Memory B cell (primary cell): Measurements from ENCODE around the gene MED31.

Experiments
- ATAC-seq: fragments of 150-1000 bp; cut with Tn5 transposase; 2 replicates; pipeline ENCODE4 v1.10.0; 2021; ENCODE audit warnings: low read depth, mild to moderate bottlenecking, moderate library complexity
- DNase-seq, 2 donors: peaks; one replicate each; pipeline ENCODE4 v3.0.0; 2022; ENCODE audit warnings: low spot score in 2 of 2
- H3K27ac Mint-ChIP-seq: one replicate; pipeline ENCODE4 v1.8.0; 2022; ENCODE audit warnings: mild to moderate bottlenecking, moderate library complexity, mixed read lengths
- H3K27me3 Mint-ChIP-seq: one replicate; pipeline ENCODE4 v1.8.0; 2022; ENCODE audit warnings: mixed read lengths
- H3K36me3 Mint-ChIP-seq: one replicate; pipeline ENCODE4 v1.8.0; 2022; ENCODE audit warnings: mild to moderate bottlenecking, mixed read lengths
- H3K4me1 Mint-ChIP-seq: one replicate; pipeline ENCODE4 v1.8.0; 2022; ENCODE audit warnings: mixed read lengths
- H3K4me3 Mint-ChIP-seq: one replicate; pipeline ENCODE4 v1.8.0; 2022; ENCODE audit warnings: mild to moderate bottlenecking, moderate library complexity, mixed read lengths
- H3K9me3 Mint-ChIP-seq: one replicate; pipeline ENCODE4 v1.8.0; 2022; ENCODE audit warnings: mixed read lengths

The MED31 gene

GRCh38 chr17:6637458-6637840 lies 14.0 kb downstream of the MED31 start:
- no peak for DNase-seq
- Mint-ChIP-seq H3K9me3 (peaks cover 1% of the 10 kb centered on the region), H3K27ac (peak overlapping the region; percentile 70), H3K27me3 (no peaks in the 10 kb centered on the region), H3K4me1 (peaks cover 29% of the 10 kb centered on the region), H3K4me3 (no peak overlapping the region), H3K36me3 (peaks cover 16% of the 10 kb centered on the region)
- ATAC-seq: no peak

DNA sequence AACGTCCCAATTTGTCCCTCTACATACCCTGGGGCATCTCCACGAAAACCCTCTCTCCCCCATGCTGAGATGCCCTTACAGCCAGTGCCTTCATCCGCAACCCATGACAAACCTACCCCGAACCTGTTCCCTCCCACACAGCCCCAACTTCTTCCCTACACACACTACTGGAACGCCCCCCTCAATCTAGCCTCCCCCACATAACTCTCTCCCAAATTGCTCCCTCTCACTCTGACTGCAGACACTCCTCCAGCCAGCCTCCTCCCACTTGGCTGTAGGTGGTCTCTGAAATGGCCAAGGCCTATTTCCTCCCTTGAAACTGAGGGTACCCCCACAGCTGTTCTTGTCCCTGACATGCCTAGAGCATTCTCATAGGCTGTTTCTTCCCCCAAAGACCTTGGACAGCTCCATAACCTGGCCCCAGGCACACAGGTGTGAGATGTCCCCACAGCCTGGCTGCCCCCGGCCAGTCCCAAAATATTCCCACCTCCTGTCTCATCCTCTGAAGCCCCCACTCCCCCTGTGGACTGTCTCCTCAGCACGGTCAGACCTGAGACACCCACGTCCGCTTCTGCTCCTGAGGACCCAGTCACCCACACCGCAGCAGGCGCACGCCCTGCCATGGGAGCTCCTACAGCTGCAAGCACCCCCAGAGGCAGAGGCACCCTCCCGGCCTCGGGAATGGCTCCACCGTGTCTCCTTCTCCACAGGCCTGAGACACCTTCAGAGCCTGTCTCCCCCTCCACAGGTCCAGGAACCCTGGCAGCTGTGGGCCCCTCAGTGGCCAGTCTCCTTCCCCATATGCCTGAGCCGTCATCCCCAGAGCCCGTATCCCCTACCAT lies 14.6 kb downstream of the MED31 start:
- no peak overlapping the region for H3K27ac Mint-ChIP-seq
- H3K4me1 Mint-ChIP-seq: peaks cover 27% of the 10 kb centered on the region
- no peak overlapping the region for H3K4me3 Mint-ChIP-seq
- ATAC-seq (no peak), DNase-seq (no peak)
- H3K36me3 Mint-ChIP-seq: peaks cover 20% of the 10 kb centered on the region
- H3K27me3 Mint-ChIP-seq: no peaks in the 10 kb centered on the region
- peaks cover 1% of the 10 kb centered on the region for H3K9me3 Mint-ChIP-seq

DNA sequence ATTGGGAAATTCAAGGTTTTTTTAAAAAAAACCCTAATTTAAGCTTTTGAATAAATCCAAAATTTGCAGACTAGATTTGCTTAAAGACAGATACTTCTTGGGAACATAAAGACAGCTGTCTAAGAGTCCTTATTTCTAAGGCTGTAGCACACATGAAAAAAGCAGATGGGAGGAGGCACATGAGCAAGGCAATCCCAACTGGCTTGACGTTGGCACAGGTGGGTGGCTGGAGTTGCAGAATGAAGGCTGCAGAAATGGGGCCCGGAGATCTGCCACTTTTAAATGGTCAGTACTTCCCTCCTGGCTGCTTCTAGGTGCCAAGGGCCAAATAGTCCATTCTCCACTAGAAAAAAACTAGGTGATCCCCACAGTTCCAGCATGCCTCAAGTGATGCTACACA lies 15.3 kb downstream of the MED31 start:
- no peak for ATAC-seq
- Mint-ChIP-seq H3K4me3 (no peak overlapping the region), H3K27me3 (no peaks in the 10 kb centered on the region), H3K4me1 (peaks cover 24% of the 10 kb centered on the region), H3K36me3 (peaks cover 23% of the 10 kb centered on the region), H3K9me3 (peaks cover 1% of the 10 kb centered on the region), H3K27ac (no peak overlapping the region)
- no peak for DNase-seq

GRCh38 chr17:6633263-6633662 lies 18.1 kb downstream of the MED31 start:
- H3K9me3 Mint-ChIP-seq: peaks cover 1% of the 10 kb centered on the region
- peaks cover 32% of the 10 kb centered on the region for H3K36me3 Mint-ChIP-seq
- no peaks in the 10 kb centered on the region for H3K27me3 Mint-ChIP-seq
- H3K4me3 Mint-ChIP-seq: no peak overlapping the region
- peaks cover 12% of the 10 kb centered on the region for H3K4me1 Mint-ChIP-seq
- H3K27ac Mint-ChIP-seq: no peak overlapping the region
- ATAC-seq: no peak
- DNase-seq: no peak

DNA sequence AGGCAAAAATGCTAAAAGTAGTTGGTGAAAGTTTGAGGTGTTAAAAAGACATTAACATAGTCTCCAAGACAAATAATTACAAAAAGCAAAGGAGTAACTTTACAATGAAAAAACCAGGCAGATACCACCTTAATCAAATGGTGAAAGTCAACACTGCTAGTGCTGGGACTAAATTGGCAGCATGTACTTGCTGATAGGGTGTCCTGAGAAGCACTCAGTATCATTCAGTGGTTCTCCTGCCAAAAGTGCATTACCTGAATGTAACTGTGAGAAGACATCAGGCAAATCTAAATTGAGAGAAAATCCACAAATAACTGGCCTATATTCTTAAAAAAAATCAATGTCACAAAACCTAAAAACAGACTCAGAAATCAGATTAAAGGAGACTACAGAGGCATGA lies 18.9 kb downstream of the MED31 start:
- no peak overlapping the region for H3K27ac Mint-ChIP-seq
- H3K4me3 Mint-ChIP-seq: no peak overlapping the region
- peaks cover 1% of the 10 kb centered on the region for H3K9me3 Mint-ChIP-seq
- H3K36me3 Mint-ChIP-seq: peaks cover 35% of the 10 kb centered on the region
- no peaks in the 10 kb centered on the region for H3K27me3 Mint-ChIP-seq
- ATAC-seq (no peak), DNase-seq (no peak)
- peaks cover 6% of the 10 kb centered on the region for H3K4me1 Mint-ChIP-seq

DNA sequence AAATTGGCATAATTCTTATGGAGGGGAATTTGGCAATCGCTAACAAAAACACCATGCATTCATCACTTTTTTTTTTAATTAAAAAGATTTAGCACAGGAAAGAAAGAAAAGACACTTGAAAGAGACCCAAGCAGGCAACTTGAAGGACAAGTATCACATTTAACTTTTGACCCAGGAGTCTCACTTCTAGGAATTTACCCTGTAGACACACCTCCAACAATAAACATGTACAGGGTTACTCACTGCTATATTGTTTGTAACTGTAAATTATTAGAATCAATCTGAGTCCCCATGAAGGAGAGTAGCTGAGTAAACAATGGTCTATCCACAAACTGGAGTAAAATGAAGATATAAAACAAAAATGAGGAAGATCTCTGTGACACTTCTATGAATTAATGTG lies 21.0 kb downstream of the MED31 start:
- Mint-ChIP-seq H3K36me3 (peaks cover 37% of the 10 kb centered on the region), H3K4me3 (no peak overlapping the region), H3K4me1 (peaks cover 6% of the 10 kb centered on the region)

GRCh38 chr17:6627019-6627418 lies 24.4 kb downstream of the MED31 start:
- DNase-seq: no peak
- peaks cover 6% of the 10 kb centered on the region for H3K4me1 Mint-ChIP-seq
- no peak overlapping the region for H3K27ac Mint-ChIP-seq
- no peaks in the 10 kb centered on the region for H3K9me3 Mint-ChIP-seq
- H3K36me3 Mint-ChIP-seq: peaks cover 19% of the 10 kb centered on the region
- no peak for ATAC-seq
- H3K4me3 Mint-ChIP-seq: no peak overlapping the region
- H3K27me3 Mint-ChIP-seq: no peaks in the 10 kb centered on the region

More for the DNA sequence above, 21.0 kb downstream of the MED31 start:
- ATAC-seq: no peak
- Mint-ChIP-seq H3K9me3 (peaks cover 1% of the 10 kb centered on the region), H3K27me3 (no peaks in the 10 kb centered on the region), H3K27ac (no peak overlapping the region)
- DNase-seq: no peak

DNA sequence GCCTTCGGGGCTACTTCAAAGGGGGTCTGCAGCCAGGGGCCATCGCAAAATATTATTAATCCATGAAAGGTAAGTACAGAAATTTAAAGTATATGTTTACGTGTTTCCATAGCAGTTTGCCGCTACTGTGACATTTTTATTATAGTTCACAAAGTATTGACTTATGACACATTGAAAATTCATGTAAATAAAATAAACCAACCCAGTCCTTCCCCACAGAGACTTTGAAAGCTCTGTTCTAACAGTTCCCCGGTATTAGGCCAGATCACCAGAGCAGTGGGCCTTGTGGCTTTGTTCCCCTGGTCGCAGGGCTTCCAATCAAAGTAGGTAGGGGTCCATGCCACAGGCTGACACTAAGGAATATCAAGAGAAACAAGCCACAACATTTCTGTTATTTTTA lies 24.8 kb downstream of the MED31 start:
- Mint-ChIP-seq H3K4me3 (no peak overlapping the region), H3K27me3 (no peaks in the 10 kb centered on the region), H3K27ac (no peak overlapping the region), H3K9me3 (no peaks in the 10 kb centered on the region), H3K36me3 (peaks cover 19% of the 10 kb centered on the region), H3K4me1 (peaks cover 6% of the 10 kb centered on the region)
- no peak for ATAC-seq
- no peak for DNase-seq

DNA sequence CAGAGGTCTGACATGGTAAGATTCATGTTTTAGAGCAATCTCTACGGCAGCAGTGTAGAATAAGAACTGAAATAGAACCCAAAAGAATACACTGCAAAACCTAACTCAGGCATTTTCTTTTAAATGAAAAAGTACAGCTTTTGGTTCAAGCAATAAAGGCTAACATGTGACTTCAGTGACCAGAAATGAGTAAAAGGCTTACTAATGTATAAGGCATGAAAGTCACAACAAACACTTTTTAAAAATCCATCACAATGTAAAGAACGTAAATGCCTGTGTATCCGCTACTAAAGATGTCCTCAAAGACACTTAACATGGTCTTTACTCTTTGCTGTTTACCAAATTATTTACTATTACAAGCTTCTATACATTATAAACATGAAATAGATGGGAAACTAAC lies 27.5 kb downstream of the MED31 start:
- H3K27me3 Mint-ChIP-seq: no peaks in the 10 kb centered on the region
- no peak overlapping the region for H3K27ac Mint-ChIP-seq
- H3K4me1 Mint-ChIP-seq: no peaks in the 10 kb centered on the region
- H3K36me3 Mint-ChIP-seq: peaks cover 14% of the 10 kb centered on the region
- no peak for DNase-seq
- H3K4me3 Mint-ChIP-seq: no peak overlapping the region
- ATAC-seq: no peak
- H3K9me3 Mint-ChIP-seq: no peaks in the 10 kb centered on the region

- no peak overlapping the region for H3K4me3 Mint-ChIP-seq
- DNase-seq: no peak
- no peaks in the 10 kb centered on the region for H3K9me3 Mint-ChIP-seq
- H3K36me3 Mint-ChIP-seq: peaks cover 17% of the 10 kb centered on the region
- no peak overlapping the region for H3K27ac Mint-ChIP-seq
- no peaks in the 10 kb centered on the region for H3K27me3 Mint-ChIP-seq
- no peak for ATAC-seq
- H3K4me1 Mint-ChIP-seq: no peaks in the 10 kb centered on the region
Measured at GRCh38 chr17:6611231-6611630, 40.2 kb downstream of the MED31 start.

DNA sequence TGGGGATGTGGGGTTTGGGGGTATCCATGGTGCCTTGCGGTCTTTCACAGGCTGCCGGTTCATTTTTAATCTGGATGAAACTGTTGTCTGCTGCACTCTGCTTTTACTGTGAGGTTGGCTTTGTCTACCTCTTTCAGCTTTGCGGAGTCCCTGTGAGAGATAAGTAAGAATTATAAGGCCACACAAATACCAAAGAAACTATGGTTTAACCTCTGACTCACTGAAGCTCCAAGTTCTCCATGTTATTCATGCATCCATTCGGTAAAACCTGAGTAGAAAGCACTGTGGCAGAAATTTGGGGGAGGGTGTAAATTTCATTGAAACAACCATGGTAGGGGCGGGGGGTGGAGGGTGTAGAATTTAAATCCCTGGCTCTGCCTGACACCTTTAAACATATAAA lies 41.4 kb downstream of the MED31 start:
- Mint-ChIP-seq H3K4me3 (no peak overlapping the region), H3K36me3 (peaks cover 23% of the 10 kb centered on the region), H3K27ac (no peak overlapping the region), H3K9me3 (no peaks in the 10 kb centered on the region), H3K27me3 (no peaks in the 10 kb centered on the region), H3K4me1 (no peaks in the 10 kb centered on the region)
- ATAC-seq (no peak), DNase-seq (no peak)

GRCh38 chr17:6608321-6608720 lies 43.1 kb downstream of the MED31 start:
- no peak for ATAC-seq

DNA sequence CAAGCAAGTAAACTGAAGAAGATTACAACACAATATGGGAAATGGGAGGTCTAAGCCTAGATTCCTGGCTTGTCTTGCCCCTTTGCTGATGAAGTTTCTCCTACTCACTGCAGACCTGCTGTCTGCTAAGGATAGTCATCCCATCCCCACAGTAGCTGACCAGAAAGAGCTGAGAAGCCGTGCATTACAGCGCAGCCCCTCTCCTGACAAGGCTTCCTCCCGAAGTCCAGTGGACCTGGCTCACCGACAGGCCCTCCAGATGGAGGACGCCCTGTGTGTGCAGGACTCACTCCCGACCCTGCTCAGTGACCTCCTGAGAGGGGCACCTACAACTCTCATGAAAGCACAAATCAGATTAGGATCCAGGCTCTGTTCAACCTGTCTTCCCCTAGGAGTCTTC lies 46.3 kb downstream of the MED31 start:
- peaks cover 26% of the 10 kb centered on the region for H3K36me3 Mint-ChIP-seq
- no peak overlapping the region for H3K4me3 Mint-ChIP-seq
- DNase-seq: no peak
- no peaks in the 10 kb centered on the region for H3K9me3 Mint-ChIP-seq
- no peaks in the 10 kb centered on the region for H3K27me3 Mint-ChIP-seq
- no peak overlapping the region for H3K27ac Mint-ChIP-seq
- ATAC-seq: no peak
- H3K4me1 Mint-ChIP-seq: peaks cover under 1% of the 10 kb centered on the region

More at GRCh38 chr17:6608321-6608720, 43.1 kb downstream of the MED31 start:
- Mint-ChIP-seq H3K4me3 (no peak overlapping the region), H3K27me3 (no peaks in the 10 kb centered on the region), H3K27ac (no peak overlapping the region), H3K36me3 (peaks cover 16% of the 10 kb centered on the region), H3K9me3 (no peaks in the 10 kb centered on the region), H3K4me1 (no peaks in the 10 kb centered on the region)
- no peak for DNase-seq

DNA sequence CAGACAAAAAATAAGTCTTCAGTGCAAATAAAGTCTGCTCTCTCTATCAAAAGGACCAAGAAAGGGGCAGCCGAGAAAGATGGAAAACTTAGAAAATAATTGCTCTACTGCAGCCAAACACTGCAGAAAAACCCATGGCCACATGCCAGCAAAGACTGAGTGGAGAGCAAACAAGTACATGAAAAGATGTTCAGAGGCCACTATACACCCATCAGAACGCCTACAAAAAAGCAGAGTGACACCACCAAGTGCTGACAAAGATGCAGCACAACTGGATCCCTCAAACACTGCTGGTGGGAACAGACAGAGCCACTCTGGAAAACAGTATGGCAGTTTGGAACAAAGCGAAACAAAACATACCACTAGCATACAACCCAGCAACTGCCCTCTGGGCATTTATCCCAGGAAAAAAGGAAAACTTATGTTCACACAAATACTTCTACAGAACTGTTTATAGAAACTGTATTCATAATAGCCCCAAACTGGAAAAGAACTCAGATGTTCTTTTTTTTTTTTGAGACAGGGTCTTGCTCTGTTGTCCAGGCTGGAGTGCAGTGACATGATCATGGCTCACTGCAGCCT lies 47.6 kb downstream of the MED31 start:
- DNase-seq: no peak
- Mint-ChIP-seq H3K4me3 (no peak overlapping the region), H3K36me3 (peaks cover 24% of the 10 kb centered on the region), H3K4me1 (peaks cover 9% of the 10 kb centered on the region), H3K27ac (peak overlapping the region; percentile 14), H3K9me3 (no peaks in the 10 kb centered on the region), H3K27me3 (no peaks in the 10 kb centered on the region)
- ATAC-seq: no peak

- DNase-seq: no peak
- Mint-ChIP-seq H3K4me1 (peaks cover 9% of the 10 kb centered on the region), H3K27me3 (no peaks in the 10 kb centered on the region), H3K27ac (no peak overlapping the region), H3K36me3 (peaks cover 24% of the 10 kb centered on the region), H3K4me3 (no peak overlapping the region), H3K9me3 (no peaks in the 10 kb centered on the region)
- ATAC-seq: no peak
Measured at GRCh38 chr17:6602141-6602540, 49.3 kb downstream of the MED31 start.
